Measurements from ENCODE around the gene CROCC2. TPM values are rescaled to one million over a fixed set of nuclear protein-coding genes. Genes with fewer than 3 reads are reported as not detected.

Gene CROCC2
- total RNA-seq, 2 donors from 2014 or later, result not detected

GRCh38 chr2:240997856-240998705 is 91.9 kb downstream of the CROCC2 start, which contains the start of gene SNED1:
TSS of gene SNED1 (plus strand) at chr2:240998618. CDS start at chr2:240998838, 220 bp downstream.
- ATAC-seq (peak; percentile 87 to 93), DNase-seq (peak; percentile 94)
- intact Hi-C loops (cut with DNase I), result loop anchor here in 1 of 2 donors (10.0 kb wide), 1 partner anchor 83 kb away; no protein-coding TSS in a partner anchor

GRCh38 chr2:240998706-240998994 is 92.5 kb downstream of the CROCC2 start:
- ATAC-seq (no peak), DNase-seq (no peak)
- intact Hi-C loops (cut with DNase I), result loop anchor here in 1 of 2 donors (10.0 kb wide), 1 partner anchor 84 kb away; no protein-coding TSS in a partner anchor

GRCh38 chr2:240998995-240999791 is 93.1 kb downstream of the CROCC2 start:
- intact Hi-C loops (cut with DNase I), result loop anchor here in 1 of 2 donors (10.0 kb wide), 1 partner anchor 84 kb away; no protein-coding TSS in a partner anchor
- peak; percentile 20 to 51 for ATAC-seq
- peak; percentile 50 for DNase-seq

GRCh38 chr2:240999873-241000541 is 93.9 kb downstream of the CROCC2 start:
- DNase-seq, result peak; percentile 20
- no peak for ATAC-seq
- intact Hi-C loops (cut with DNase I), result loop anchor here in 1 of 2 donors (10.0 kb wide), 1 partner anchor 85 kb away; no protein-coding TSS in a partner anchor

- ATAC-seq, result no peak
- no peak for DNase-seq
- intact Hi-C loops (cut with DNase I), result no loop called here
Measured at GRCh38 chr2:241000831-241001321, 94.7 kb downstream of the CROCC2 start.

GRCh38 chr2:241001413-241002274 is 95.5 kb downstream of the CROCC2 start:
- ATAC-seq (no peak), DNase-seq (no peak)
- intact Hi-C loops (cut with DNase I), result no loop called here

- ATAC-seq (no peak), DNase-seq (no peak)
- intact Hi-C loops (cut with DNase I), result no loop called here
Measured at GRCh38 chr2:241002275-241003046, 96.3 kb downstream of the CROCC2 start.

GRCh38 chr2:241003047-241003360 is 96.9 kb downstream of the CROCC2 start:
- intact Hi-C loops (cut with DNase I), result no loop called here
- ATAC-seq (no peak), DNase-seq (no peak)

GRCh38 chr2:241003369-241003768 is 97.2 kb downstream of the CROCC2 start:
- intact Hi-C loops (cut with DNase I), result no loop called here
- DNase-seq (no peak), ATAC-seq (no peak)

GRCh38 chr2:241003830-241004564 is 97.9 kb downstream of the CROCC2 start:
- ATAC-seq (no peak), DNase-seq (no peak)
- intact Hi-C loops (cut with DNase I), result no loop called here

- ATAC-seq (no peak), DNase-seq (no peak)
- intact Hi-C loops (cut with DNase I), result no loop called here
Measured at GRCh38 chr2:241005569-241005968, 99.4 kb downstream of the CROCC2 start.

- intact Hi-C loops (cut with DNase I), result no loop called here
- DNase-seq, result no peak
- ATAC-seq, result no peak
Measured at GRCh38 chr2:241006412-241006811, 100.3 kb downstream of the CROCC2 start.

- ATAC-seq (no peak), DNase-seq (no peak)
- intact Hi-C loops (cut with DNase I), result no loop called here
Measured at GRCh38 chr2:241007111-241007510, 101.0 kb downstream of the CROCC2 start.

GRCh38 chr2:241007880-241008710 is 102.0 kb downstream of the CROCC2 start:
- ATAC-seq (no peak), DNase-seq (peak; percentile 28)

GRCh38 chr2:241008711-241009121 is 102.6 kb downstream of the CROCC2 start:
- intact Hi-C loops (cut with DNase I), result no loop called here
- ATAC-seq (no peak), DNase-seq (no peak)

More at GRCh38 chr2:241007880-241008710, 102.0 kb downstream of the CROCC2 start:
- intact Hi-C loops (cut with DNase I), result no loop called here

GRCh38 chr2:241009191-241009590 is 103.1 kb downstream of the CROCC2 start:
- ATAC-seq, result no peak
- no peak for DNase-seq
- intact Hi-C loops (cut with DNase I), result no loop called here
